HepG2 (cell line): ENCODE data around the gene EIF2AK2. TPM values are rescaled to one million over a fixed set of nuclear protein-coding genes. Genes with fewer than 3 reads are reported as not detected.

ENCODE experiments used
- ARNT2 ChIP-seq: sonication (generic); formaldehyde crosslinking; IDR thresholded peaks from 2 replicates; pipeline ENCODE4 v1.8.0; 2022; ENCODE audit warnings: mild to moderate bottlenecking, low read depth, missing genetic modification reagents, moderate library complexity
- CBX2 ChIP-seq, 2 experiments: fragments of 200-600 bp in 1 of 2; sonication (generic); formaldehyde crosslinking in 1 of 2; IDR thresholded peaks; 2 replicates each; pipeline versions ENCODE4 v1.7.0 to v1.8.1; 2018 to 2022; ENCODE audit warnings: low read depth in 2 of 2, low read length in 1 of 2, mild to moderate bottlenecking in 1 of 2, missing genetic modification reagents in 1 of 2
- HHEX ChIP-seq: IDR thresholded peaks from 2 replicates; pipeline ENCODE4 v1.6.1; 2016; ENCODE audit warnings: control low read depth
- IKZF5 ChIP-seq: IDR thresholded peaks from 2 replicates; pipeline ENCODE4 v1.6.1; 2018; ENCODE audit warnings: missing genetic modification reagents, mild to moderate bottlenecking, missing compliant biosample characterization
- MATR3 ChIP-seq: sonication (generic); formaldehyde crosslinking; IDR thresholded peaks from 2 replicates; pipeline ENCODE4 v1.4.0; 2020; ENCODE audit warnings: missing genetic modification reagents
- MIER2 ChIP-seq: IDR thresholded peaks from 2 replicates; pipeline ENCODE4 v1.6.1; 2016; ENCODE audit warnings: missing biosample characterization, missing genetic modification reagents
- ONECUT2 ChIP-seq: sonication (generic); formaldehyde crosslinking; IDR thresholded peaks from 2 replicates; pipeline ENCODE4 v1.4.0; 2020; ENCODE audit warnings: missing genetic modification reagents
- PCBP2 ChIP-seq: fragments of 200-400 bp; formaldehyde crosslinking; optimal IDR thresholded peaks from 2 replicates; pipeline ENCODE3; 2018; ENCODE audit warnings: low read length, low read depth; ENCODE audit not compliant: poor library complexity, severe bottlenecking
- PHF20 ChIP-seq: sonication (generic); formaldehyde crosslinking; IDR thresholded peaks from 2 replicates; pipeline ENCODE4 v1.5.0; 2020; ENCODE audit warnings: mild to moderate bottlenecking, missing genetic modification reagents
- RBM39 ChIP-seq: fragments of 200-400 bp; formaldehyde crosslinking; IDR thresholded peaks from one replicate; pipeline ENCODE4 v1.6.1; 2018; ENCODE audit warnings: antibody characterized with exemption, mild to moderate bottlenecking, low read depth, low read length; ENCODE audit not compliant: poor library complexity, severe bottlenecking
- SPEN ChIP-seq: sonication (generic); formaldehyde crosslinking; IDR thresholded peaks from 2 replicates; pipeline ENCODE4 v1.5.1; 2020; ENCODE audit warnings: low read depth, mild to moderate bottlenecking, missing genetic modification reagents
- TRAFD1 ChIP-seq: sonication (generic); formaldehyde crosslinking; IDR thresholded peaks from 2 replicates; pipeline ENCODE4 v1.5.1; 2020; ENCODE audit warnings: missing genetic modification reagents, mild to moderate bottlenecking, borderline replicate concordance
- ZFP37 ChIP-seq: sonication (generic); formaldehyde crosslinking; IDR thresholded peaks from 2 replicates; pipeline ENCODE4 v1.4.0; 2020; ENCODE audit warnings: missing genetic modification reagents, borderline replicate concordance
- ZNF282 ChIP-seq: fragments of 450-650 bp; IDR thresholded peaks from 2 replicates; pipeline ENCODE4 v1.6.1; 2018; ENCODE audit not compliant: partially characterized antibody
- ZNF292 ChIP-seq: sonication (generic); formaldehyde crosslinking; IDR thresholded peaks from 2 replicates; pipeline ENCODE4 v1.8.1; 2022; ENCODE audit warnings: mild to moderate bottlenecking, low read depth, missing genetic modification reagents, borderline replicate concordance
- ZNF432 ChIP-seq: sonication (generic); formaldehyde crosslinking; IDR thresholded peaks from 2 replicates; pipeline ENCODE4 v1.5.0; 2020; ENCODE audit warnings: missing genetic modification reagents, mild to moderate bottlenecking, borderline replicate concordance
- ZNF572 ChIP-seq: sonication (generic); formaldehyde crosslinking; IDR thresholded peaks from 2 replicates; pipeline ENCODE4 v1.5.1; 2020; ENCODE audit warnings: mild to moderate bottlenecking, missing genetic modification reagents
- ZNF574 ChIP-seq: sonication (generic); formaldehyde crosslinking; IDR thresholded peaks from 2 replicates; pipeline ENCODE4 v1.4.0; 2020; ENCODE audit warnings: missing genetic modification reagents
- ZNF616 ChIP-seq: sonication (generic); formaldehyde crosslinking; IDR thresholded peaks from 2 replicates; pipeline ENCODE4 v1.5.0; 2020; ENCODE audit warnings: low read depth, mild to moderate bottlenecking, missing genetic modification reagents
- ZNF800 ChIP-seq: sonication (generic); formaldehyde crosslinking; IDR thresholded peaks from 2 replicates; pipeline ENCODE4 v1.4.0; 2020; ENCODE audit warnings: missing genetic modification reagents
- polyA plus RNA-seq, 8 experiments: library from polyadenylated mRNA; depleted of rRNA in 3 of 8; stranded (reverse) in 7 of 8; unstranded in 1 of 8; fragments of >200 nt; fragmentation: Illumina TruSeq in 4 of 8; extraction: Trizol in 4 of 8; gene quantifications; 2 replicates each; pipeline versions ENCODE4 v1.2.1 to v1.2.3, GENCODE V29; 2011 to 2016; ENCODE audit warnings: low read depth in 4 of 8, missing spikeins in 1 of 8, mixed read lengths in 1 of 8; ENCODE audit not compliant: insufficient read depth in 1 of 8
- total RNA-seq, 5 experiments: library from RNA; depleted of rRNA; stranded (reverse); fragments of >200 nt; fragmentation: Illumina TruSeq; extraction: Trizol; gene quantifications; 2 replicates each; pipeline ENCODE4 v1.2.3, GENCODE V29; 2016; ENCODE audit warnings: low read depth in 1 of 5

The EIF2AK2 gene
- total and polyA plus RNA-seq, 2 of the 13 experiments (the other 11 are each of a cell fraction or from before 2014, with no cell fraction given) = 10.2 to 26.1 TPM

GRCh38 chr2:37083873-37084794, 72.6 kb downstream of the EIF2AK2 start, which contains the start of the genes GPATCH11 and HEATR5B (continued):
- TF ChIP-seq ZNF292 (CRISPR knock-in tag) (peak; percentile 74), ZNF574 (CRISPR knock-in tag) (peak; percentile 89), PCBP2 (no peak), HHEX (CRISPR knock-in tag) (no peak), TRAFD1 (CRISPR knock-in tag) (no peak), ARNT2 (CRISPR knock-in tag) (peak; percentile 66; the same call in 1 of the 2 replicates), ZNF282 (no peak), ZNF432 (CRISPR knock-in tag) (no peak), RBM39 (peak; percentile 75), MATR3 (CRISPR knock-in tag) (no peak), MIER2 (CRISPR knock-in tag) (no peak), PHF20 (CRISPR knock-in tag) (peak; percentile 84), SPEN (CRISPR knock-in tag) (peak; percentile 33), ZFP37 (peak; percentile 91; the same call in 1 of the 2 replicates), IKZF5 (CRISPR knock-in tag) (peak; percentile 84), CBX2 (IDR thresholded peaks at IDR 0.05; ENCODE audit: low read depth, low read length) (no peak), CBX2 (CRISPR knock-in tag; IDR thresholded peaks at IDR 0.05; ENCODE audit: low read depth) (peak; percentile 52; the same call in 1 of the 2 replicates), ZNF800 (CRISPR knock-in tag) (peak; percentile 91), ZNF616 (0 out of 2 replicates have a peak, but pooled peaks have one; percentile 61), ONECUT2 (CRISPR knock-in tag) (0 out of 2 replicates have a peak, but pooled peaks have one; percentile 26), ZNF572 (peak; percentile 93; the same call in 1 of the 2 replicates)
